NCI-H2029 (cell line): Measurements from ENCODE around the gene PRKAG2.

Source experiments
- DNase-seq: peaks from one replicate; lab custom pipeline; 2025; lab: John Stamatoyannopoulos, UW

The PRKAG2 gene

DNA sequence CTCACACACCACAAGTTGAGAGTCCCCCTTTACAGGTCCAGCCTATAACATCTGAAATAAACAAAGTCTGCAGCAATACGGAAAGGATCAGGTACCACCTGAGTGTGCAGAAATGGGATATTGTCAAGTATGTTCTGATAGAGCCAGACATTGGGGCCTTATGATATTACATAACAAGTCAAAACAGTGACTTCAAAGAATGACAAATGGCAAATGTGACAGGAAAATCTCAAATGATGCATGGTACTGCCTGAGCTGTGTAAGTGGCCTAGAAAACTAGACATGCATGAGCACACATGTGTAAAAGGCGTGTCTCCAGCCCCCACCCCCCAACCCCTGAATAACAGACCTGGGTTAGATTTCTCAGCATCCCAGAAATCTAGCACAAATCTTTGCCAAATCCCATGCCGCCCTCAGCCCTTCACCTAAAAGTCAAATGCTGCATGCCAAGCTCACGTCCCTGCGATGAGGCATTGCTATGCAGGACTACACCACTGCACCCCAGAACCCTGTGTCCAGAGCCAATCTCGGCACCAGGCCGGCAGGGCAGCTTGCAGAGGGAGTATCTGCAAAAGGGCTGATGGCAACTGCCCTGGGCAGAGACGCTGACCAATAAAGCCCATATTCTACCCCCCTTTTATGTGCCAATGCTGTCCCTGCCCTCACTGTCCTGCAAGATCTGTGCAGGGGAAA, 58.8 kb downstream of the PRKAG2 start:
- no peak for DNase-seq

DNA sequence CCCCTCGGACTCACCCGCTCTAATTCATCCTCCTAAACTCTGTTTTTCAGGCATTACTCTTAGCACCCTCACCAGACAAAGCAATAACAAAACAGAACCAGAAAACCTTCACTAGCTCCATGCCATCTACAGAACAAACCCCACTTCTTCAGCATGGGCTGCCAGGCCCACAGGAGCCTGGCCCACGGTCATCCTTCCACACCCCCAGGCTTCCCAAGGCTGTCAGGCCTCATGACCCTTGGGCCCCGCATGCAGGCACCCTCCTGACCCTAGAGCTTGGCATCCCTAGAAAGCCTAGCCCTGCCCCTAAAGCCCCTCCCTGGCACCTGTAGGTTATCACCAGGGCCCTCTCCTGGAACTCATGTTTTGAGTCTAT, 59.6 kb downstream of the PRKAG2 start:
- no peak for DNase-seq

DNA sequence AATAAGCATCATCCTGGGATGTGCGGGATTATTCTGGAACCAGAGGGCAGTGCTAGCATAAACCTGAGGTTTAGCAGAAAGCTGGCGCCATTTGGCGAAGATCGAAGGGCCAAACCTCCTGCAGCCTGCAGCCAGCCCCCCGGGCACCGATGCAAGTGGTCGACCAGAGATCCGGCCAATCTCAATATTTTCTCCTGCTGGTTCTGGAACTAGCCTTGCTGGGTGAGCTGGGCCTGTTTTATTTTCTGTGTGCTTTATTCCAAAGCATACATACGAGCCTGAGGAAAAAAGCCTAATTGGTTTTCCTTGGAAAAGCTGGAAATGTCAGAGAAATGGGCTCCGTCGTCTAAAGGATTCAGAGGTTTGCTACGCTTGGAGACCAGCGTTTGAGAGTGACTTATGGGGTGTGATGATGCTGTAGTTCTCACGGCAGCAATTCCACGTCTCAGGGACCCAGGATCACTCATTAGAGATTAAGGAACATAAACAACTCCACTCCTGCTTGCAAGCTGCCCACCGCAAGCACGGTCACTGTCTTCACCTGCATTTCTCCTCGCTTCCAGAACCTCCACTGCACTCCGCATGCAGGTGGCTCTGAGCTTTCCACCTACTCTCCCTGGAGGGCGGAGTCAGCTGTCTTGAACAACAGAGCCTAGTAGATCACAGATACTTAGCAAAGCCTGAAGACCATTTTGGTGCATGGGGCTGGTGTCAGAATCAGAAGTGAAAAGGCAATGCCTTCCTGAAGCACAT, 60.2 kb downstream of the PRKAG2 start:
- no peak for DNase-seq

DNA sequence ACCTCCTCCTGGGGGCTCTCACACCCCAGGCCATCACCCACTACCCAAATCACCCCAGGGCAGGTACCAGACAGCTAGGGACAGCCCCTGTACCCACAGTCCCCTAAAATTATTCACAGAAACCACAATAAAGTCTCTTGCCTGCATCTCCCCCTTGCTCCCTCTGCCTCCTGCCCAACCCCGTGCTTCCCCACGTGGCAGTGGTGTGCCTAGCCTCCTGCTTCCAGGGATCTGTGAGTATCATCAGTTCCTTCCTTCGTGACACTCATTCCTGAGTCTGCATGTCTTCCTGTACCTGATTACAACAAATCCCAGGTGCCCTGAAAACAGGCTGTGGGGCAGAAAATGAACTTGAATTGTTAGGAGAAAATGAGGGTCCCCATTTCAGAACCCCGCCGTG, 61.5 kb downstream of the PRKAG2 start:
- no peak for DNase-seq

DNA sequence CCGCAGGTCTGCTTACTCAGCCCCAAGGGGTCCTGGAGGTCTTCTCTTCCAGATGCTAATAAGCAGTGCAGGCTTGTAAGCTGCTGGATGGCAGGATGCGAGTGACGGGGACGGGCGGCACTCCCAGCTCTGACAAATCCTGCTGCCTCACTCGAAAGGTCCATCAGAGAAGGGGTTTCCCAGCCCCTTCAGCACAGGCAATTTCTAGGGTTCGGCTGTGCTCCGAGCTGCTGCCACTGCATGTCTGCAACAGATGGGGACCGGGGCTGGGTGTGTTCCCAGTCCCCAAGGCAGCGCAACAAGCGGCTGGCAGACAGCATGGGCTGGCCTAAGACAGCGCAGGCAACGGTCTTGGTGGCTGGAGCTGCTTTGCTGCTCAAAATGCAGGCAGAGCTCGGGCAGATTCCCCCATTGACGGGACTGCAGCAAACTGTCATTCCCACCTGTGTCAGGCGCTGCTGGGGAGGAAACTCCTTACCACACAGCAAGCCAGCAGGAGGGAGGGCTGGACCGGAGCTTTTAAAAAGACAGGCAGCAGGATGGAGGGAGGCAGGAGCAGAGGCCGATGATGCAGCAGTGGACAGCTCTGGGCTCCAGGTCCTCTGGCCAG, 62.4 kb downstream of the PRKAG2 start:
- no peak for DNase-seq

DNA sequence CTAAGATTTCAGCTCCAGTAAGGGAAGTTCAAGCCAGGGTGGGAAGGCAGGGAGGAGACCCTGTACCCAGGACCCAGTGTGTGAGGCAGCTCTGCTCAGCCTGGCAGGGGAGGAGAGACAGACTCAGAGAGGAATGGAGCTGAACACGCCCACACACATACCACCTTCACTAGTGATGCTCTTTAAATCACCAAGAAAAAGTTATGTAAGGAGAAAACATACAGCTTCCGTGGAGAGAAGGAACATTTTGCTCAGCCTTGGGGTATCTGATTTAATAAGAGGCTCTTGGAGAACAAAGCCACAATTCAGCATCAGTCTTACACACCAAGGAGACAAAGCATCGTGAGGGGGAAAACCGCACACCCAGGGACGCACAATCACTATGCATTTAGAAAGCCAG, 62.9 kb downstream of the PRKAG2 start:
- no peak for DNase-seq

DNA sequence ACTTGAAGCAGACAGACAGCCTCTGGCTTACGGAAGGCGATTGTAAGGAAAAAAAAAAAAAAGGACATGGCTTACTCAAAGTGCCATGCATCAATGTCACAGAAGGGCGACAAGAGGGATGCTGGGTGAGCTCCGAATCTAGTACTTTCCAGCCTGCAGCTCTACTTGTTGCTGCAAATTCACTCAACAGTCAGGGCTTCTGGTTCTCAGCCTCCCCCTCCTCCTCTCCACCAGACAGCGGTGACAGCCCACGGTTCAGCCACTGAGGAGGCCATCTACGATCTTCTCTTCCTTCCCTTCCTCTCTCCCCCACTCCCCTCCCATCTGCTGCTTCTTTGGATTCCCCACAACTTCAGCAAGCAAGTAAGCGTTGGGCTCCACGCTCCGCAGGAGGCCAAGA, 63.5 kb downstream of the PRKAG2 start:
- DNase-seq, result no peak

DNA sequence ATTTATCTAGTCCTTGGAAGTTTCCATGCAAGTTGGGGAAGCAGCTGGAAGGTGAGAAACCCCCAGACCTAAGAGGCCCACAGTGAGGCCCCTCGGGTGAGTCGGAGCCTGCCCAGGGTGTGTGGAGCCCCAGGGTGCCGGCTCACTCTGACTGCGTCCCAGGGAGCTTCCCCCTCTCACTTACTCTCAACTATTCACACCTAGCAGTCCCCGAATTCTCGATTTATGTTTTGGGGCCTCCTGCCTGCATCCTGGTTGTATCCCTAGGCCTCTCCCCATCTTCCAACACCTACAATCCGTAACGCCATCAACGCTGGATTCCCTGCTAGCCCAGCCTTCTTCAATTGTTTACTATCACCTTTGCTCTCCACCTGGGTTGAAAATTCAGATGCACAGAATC, 63.9 kb downstream of the PRKAG2 start:
- DNase-seq, result no peak

DNA sequence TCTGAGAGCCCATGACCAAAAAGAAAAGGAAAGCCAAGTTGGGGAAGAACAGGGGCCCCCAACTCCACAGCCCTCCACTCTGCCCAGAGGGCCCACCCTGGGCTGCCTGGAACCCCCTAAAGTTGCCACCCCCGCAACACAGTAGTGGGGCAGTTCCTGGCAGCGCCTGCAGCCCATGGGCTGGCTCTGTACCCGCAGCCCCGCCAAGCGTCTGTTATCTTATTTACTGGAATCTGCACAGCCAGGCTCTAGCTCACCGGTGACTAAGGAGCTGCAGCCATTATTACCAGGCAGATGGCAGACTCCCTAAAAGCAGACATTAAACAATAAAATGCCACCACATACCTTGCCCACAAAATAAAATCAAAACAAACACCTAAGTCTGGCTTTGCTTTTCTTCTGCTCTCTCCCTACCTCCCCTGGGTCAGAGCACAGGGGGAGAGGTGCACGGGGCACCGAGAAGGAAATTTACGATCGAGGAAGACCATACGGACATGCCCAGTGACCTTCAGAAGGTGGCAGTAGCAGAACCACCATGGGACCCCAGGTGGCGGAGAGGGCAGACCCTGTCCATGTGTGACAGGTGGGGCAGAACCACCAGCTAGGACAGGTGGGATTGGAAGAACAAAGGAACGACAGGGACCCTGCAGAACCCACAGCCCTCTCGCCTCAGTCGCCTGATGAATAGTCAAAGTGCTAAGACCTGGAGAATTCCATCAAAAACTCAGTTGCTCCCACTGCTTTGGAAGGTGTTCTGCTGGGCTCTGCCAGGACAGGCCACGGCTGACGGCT, 66.3 kb downstream of the PRKAG2 start:
- DNase-seq, result no peak

DNA sequence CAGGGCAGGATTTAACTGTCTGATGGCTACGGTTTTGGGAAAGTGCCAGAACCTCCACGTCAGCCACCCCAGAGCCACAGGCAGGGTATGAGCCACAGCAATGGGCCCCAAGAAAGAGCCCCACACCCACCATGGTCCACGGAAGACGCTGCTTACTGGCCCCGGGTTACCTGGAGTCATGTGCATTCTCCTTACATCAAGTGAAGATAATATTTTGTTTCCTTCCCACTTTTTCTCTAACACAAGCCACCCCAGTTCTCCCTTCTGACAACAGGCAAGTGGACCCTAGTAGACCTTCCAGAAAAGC, 67.1 kb downstream of the PRKAG2 start:
- DNase-seq, result no peak

DNA sequence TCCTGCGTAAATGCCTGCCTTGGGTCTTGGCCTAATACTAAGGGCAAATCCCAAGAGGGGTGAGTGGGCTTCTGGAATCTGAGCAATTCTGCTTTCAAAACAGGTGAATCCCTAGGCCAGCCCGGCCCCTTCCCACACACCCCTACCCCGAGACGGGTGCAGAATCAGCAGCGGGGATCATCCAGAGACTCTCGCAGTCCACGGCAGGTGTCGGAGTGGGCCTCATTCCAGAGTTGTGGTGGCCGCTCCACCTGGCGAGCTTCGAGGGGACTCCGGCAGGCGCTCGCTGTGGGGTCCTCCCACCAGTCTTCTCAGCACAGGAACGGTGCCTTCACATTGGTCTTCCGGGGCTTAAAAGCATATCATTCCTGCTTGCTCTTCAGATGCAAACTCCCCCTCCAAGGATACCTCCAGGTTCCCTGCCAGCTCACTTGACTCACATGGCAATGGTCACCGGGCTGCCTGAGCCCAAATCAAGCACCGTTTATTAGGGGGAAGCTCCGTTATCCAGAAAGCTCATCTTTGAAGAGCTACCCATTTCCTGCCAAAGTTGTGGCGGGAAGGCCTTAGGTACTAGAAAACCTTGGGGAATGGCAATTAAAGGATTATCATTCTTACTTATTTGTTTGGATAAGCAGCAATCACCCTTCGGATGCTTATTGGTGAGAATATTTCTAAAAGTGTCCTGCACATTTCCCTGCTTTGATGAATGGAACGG, 67.6 kb downstream of the PRKAG2 start:
- no peak for DNase-seq

DNA sequence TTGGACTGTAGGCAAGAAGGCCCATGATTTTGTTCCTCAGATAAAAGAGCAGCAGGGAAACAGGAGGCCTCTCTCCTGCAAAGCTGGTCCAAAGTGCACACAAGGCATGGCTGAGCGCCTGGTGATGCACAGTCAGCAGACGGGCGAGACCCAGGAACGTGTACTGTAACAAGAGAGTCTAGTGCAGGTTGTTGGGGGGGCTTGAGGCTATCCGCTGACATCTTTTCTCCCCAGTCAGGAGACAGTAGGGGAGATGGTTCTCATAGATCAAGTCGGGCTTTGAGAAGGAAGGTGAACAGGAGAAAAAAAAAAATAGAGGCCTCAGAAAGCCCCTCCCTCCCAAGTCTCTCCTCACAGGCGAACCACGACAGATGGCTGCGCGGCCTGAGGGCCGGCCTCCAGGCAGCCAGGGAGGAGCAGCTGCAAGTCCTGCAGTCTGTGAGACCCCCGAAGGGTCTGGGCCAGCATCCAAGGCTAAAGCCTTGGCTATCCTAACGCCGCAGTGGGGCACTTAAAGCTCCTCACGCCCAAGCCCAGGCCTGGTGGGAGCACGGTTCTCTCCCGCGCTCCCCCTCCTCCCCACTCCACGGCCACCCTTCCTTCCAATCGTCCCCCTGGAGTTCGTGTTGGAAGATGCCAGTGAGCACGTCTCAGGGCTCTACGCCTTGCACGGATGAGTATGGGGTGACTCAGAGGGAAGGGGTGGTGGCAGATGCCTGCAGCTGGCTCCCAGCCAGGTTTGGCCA, 68.3 kb downstream of the PRKAG2 start:
- no peak for DNase-seq

DNA sequence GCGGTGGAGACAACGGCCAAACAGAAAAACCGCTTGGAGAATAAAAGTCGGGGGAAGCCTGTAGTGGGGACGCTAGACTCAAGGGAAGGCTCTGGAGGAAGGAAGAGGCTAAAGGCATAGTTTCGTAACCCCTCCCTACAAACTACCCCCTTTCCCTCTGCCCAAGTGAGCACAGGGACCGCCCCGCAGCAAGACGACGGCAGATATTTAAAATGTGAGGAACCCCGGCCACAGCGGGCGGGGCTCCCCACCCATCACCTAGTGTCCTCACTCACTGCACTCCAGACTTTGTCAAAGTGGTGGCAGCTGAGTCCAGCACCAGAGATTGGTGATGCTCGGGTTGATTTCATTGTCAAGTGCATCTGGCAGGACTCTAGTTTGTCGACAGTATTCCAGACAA, 69.1 kb downstream of the PRKAG2 start:
- no peak for DNase-seq

DNA sequence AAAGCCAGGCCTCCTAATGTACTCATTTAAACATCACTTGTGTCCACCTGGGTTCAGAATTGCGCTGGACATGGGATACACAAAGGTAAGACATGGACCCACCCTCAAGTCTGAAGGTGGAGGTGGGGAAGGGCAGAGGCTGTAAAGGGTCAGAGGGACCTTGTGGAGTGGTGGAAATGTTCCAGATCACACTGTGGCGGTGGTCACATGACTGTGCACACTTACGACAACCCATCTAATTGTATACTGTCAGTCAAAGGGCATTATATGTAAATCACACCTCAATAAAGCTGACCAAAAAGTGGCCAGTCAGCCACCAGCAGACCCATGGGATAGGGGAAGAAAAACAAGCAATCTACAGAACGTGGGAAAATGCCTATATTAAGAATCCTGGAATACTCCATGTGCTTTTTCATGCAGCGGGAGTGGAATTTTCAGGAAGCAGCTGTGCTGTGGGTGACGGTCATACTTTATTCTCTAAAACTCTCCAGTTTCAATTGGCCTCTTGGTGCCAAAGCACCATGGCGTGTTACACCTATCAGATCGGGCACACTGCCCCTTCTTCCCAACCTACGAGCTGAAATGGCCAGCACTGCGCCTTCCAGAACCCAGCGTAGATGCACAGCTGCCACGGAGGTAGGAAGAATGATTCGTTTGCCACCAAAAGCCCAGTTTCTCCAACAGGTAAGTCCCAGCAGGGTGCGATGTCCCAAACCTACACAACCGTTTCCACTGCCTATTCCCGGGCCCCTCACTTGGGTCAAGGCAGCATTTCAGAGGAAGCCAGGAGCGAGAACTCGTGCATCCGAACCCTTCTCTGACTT, 69.8 kb downstream of the PRKAG2 start:
- DNase-seq, result no peak

DNA sequence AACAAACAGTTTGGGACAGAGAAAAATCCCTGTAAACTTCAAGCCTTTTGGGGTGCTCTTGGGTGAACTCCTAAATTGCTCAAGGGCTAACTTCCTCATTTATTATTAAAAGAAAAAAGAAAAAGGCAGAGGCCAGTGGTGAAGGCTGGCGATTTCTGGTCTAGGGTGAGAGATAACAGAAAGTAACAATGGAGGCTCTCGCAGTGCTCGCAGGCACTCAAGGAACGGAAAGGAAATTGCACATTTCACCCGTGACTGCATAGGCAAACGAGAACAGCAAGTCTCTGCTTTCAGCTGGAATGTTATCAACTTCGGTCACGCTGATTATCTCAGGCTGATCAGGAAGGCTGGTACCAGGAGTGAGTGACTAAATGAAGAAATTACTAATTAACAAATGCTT, 70.7 kb downstream of the PRKAG2 start:
- DNase-seq, result no peak

DNA sequence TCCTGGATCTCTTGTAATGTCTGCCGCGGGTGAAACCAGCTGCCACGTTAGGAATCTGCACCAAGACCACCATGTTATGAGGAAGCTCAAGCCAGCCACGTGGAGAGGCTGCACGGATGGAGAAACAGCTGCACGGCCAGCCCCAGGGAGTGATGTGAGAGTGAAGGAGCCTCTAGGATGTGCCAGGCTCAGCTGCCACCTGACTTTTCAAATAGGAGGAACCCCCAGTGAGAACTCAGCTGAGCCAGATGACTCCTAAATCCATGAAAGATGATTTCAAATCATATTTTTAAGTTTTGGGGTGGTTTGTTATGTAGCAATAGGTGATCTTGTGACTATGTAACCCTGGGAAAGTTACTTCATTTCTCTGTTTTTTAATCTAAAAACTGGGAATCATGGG, 71.7 kb downstream of the PRKAG2 start:
- DNase-seq, result no peak

DNA sequence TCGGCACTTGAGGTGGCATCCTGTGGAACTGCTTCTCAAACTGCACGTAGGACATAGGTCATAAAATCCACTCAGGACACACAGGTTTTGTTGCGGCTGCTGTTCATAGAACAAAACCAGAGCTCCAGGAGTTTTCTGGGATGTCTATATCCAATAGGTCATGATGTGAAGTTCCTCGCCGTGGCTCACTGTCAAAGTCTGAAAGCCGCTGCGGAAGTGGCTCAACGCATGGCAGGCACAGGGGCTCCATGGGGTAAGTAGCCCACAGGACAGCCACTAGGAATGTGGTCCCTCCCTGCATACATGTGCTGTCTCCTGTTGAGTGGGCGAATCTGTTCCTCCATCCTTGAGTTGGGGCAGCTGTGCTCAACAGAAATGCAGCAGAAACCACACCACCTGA, 72.2 kb downstream of the PRKAG2 start:
- DNase-seq, result no peak

DNA sequence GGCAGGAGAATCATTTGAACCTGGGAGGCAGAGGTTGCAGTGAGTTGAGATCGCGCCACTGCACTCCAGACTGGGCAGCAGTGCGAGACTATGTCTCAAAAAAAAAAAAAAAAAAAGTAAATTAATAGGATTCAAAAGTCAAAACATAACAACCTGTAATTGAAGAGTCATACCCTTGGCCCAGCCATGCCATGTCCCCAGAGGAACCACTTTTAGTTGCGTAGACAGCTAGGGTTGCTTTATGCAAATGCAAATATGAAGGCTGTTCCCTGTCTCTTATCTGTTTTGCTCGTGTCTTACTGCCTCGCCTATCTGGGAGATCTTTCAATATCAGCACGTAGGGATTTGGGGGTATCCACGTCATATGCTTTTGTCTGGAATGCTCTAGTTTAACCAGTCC, 73.1 kb downstream of the PRKAG2 start:
- DNase-seq, result no peak

DNA sequence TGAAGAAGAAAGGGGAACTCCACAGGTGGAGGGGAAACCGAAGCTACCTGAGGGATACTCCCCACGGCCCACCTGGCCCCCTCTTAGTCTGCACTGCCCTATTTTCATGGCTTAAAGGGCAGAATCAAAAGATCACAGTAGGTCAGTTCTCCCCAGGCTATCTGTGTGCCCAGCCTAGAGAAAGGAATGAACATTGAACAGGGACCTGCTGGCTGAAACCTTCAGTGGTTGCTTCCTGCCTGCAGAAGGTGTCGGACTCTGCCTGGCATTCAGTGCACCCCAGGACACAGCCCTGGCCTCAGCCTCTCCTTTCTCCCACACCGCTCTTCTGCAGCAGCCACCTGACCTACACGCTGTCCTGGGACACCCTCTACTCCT, 74.5 kb downstream of the PRKAG2 start:
- no peak for DNase-seq

DNA sequence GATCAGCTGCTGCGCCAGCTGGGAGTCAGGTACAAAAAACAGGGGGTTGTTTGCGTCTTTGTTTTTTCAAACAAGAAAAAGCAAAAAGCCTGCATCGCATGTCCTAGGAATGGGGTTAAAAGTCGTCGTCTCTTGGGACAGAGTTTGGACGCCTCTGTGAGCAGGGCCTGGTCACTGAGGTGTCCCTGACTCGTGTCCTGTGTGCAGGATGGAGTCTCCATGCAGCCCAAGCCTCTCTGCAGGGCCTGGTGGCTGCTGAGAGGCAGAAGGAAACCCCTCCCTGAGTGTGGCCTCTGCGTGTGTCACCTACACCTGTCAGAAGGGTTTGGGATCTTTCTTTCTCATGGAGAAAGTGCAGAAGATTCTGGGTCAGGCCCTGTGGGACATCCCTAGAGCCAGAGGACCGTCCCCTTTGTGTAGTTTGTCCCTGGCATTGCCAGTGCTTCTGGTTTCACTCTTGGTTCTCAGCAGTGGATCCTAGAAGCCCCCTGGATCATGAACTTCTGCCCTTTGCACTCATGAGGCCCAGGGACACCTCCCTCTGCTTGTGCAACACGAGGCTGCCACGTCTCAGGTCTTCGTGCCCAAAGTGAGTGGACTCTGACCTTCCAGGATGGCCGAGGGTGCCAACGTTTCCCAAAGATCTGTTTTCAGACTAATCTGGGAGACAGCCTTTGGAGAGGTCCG, 75.0 kb downstream of the PRKAG2 start:
- no peak for DNase-seq
